Liver (tissue), 9 donors: ENCODE data around the gene ECM2. TPM values are rescaled to one million over a fixed set of nuclear protein-coding genes. Genes with fewer than 3 reads are reported as not detected.

Experiments used
- DNase-seq: peaks from one replicate; pipeline ENCODE4 v3.0.0-alpha.2; 2017; ENCODE audit warnings: low spot score
- H3K27ac ChIP-seq, 2 donors: one replicate each; pipeline ENCODE4 v1.7.0; 2013; ENCODE audit warnings: inconsistent platforms in 2 of 2, low read length in 2 of 2, control low read depth in 1 of 2, low read depth in 1 of 2, mild to moderate bottlenecking in 1 of 2
- H3K27me3 ChIP-seq, 4 donors: one replicate each; pipeline versions ENCODE4 v1.6.1 to v1.7.0; 2013; ENCODE audit warnings: low read length in 3 of 4, inconsistent platforms in 1 of 4, mild to moderate bottlenecking in 1 of 4, moderate library complexity in 1 of 4; ENCODE audit not compliant: control insufficient read depth in 4 of 4, insufficient read depth in 4 of 4
- H3K36me3 ChIP-seq, 4 donors: one replicate each; pipeline versions ENCODE4 v1.6.1 to v1.7.0; 2013; ENCODE audit warnings: low read length in 3 of 4, mild to moderate bottlenecking in 3 of 4, low read depth in 1 of 4, moderate library complexity in 1 of 4; ENCODE audit not compliant: control insufficient read depth in 4 of 4, insufficient read depth in 3 of 4
- H3K4me1 ChIP-seq, 4 donors: one replicate each; pipeline versions ENCODE4 v1.6.1 to v1.7.0; 2013; ENCODE audit warnings: low read length in 3 of 4, mild to moderate bottlenecking in 3 of 4, moderate library complexity in 1 of 4; ENCODE audit not compliant: control insufficient read depth in 4 of 4, insufficient read depth in 4 of 4
- H3K4me3 ChIP-seq, 3 donors: one replicate each; pipeline versions ENCODE4 v1.6.1 to v1.7.0; 2013; ENCODE audit warnings: low read length in 3 of 3, control low read depth in 1 of 3, low read depth in 1 of 3, mild to moderate bottlenecking in 1 of 3
- H3K9ac ChIP-seq, 2 donors: one replicate each; pipeline ENCODE4 v1.7.0; 2013; ENCODE audit warnings: low read length in 2 of 2, mild to moderate bottlenecking in 2 of 2, moderate library complexity in 2 of 2, control low read depth in 1 of 2, low read depth in 1 of 2
- H3K9me3 ChIP-seq, 4 donors: one replicate each; pipeline versions ENCODE4 v1.6.1 to v1.7.0; 2013; ENCODE audit warnings: low read length in 3 of 4; ENCODE audit not compliant: control insufficient read depth in 4 of 4
- ATF3 ChIP-seq: IDR thresholded peaks from 2 replicates; pipeline ENCODE4 v1.6.1; 2016; ENCODE audit warnings: antibody characterized with exemption
- EGR1 ChIP-seq, 2 donors: IDR thresholded peaks; 2 replicates each; pipeline ENCODE4 v1.6.1; 2016 to 2018; ENCODE audit warnings: antibody characterized with exemption in 2 of 2, low read depth in 2 of 2
- FOXA1 ChIP-seq: IDR thresholded peaks from 2 replicates; pipeline ENCODE4 v1.6.1; 2016; ENCODE audit warnings: antibody characterized with exemption
- FOXA2 ChIP-seq: IDR thresholded peaks from 2 replicates; pipeline ENCODE4 v1.6.1; 2016; ENCODE audit warnings: antibody characterized with exemption
- HNF4A ChIP-seq, 2 donors: conservative IDR thresholded peaks; 2 replicates each; pipeline ENCODE4 v1.6.1; 2016; ENCODE audit warnings: antibody characterized with exemption in 2 of 2, mild to moderate bottlenecking in 2 of 2
- HNF4G ChIP-seq: IDR thresholded peaks from 2 replicates; pipeline ENCODE4 v1.6.1; 2016; ENCODE audit warnings: antibody characterized with exemption
- JUND ChIP-seq, 2 donors: IDR thresholded peaks; 2 replicates each; pipeline ENCODE4 v1.6.1; 2016; ENCODE audit warnings: antibody characterized with exemption in 2 of 2
- NR2F2 ChIP-seq: IDR thresholded peaks from 2 replicates; pipeline ENCODE4 v1.6.1; 2016; ENCODE audit warnings: antibody characterized with exemption
- RAD21 ChIP-seq, 2 donors: IDR thresholded peaks; 2 replicates each; pipeline ENCODE4 v1.6.1; 2016; ENCODE audit warnings: antibody characterized with exemption in 2 of 2, mild to moderate bottlenecking in 2 of 2
- RXRA ChIP-seq, 2 donors: IDR thresholded peaks; 2 replicates each; pipeline ENCODE4 v1.6.1; 2017 to 2018; ENCODE audit warnings: antibody characterized with exemption in 2 of 2, mild to moderate bottlenecking in 1 of 2
- TAF1 ChIP-seq: conservative IDR thresholded peaks from 2 replicates; pipeline ENCODE4 v1.6.1; 2016; ENCODE audit warnings: antibody characterized with exemption, mild to moderate bottlenecking
- WGBS: extraction: QIAGEN DNeasy Blood & Tissue Kit; methylation state at CpG from one replicate; pipeline ENCODE4 v1.1.7; 2013; 5-methylcytosine and 5-hydroxymethylcytosine counted together
- polyA plus RNA-seq, 2 donors: library from polyadenylated mRNA; stranded (reverse) in 1 of 2; unstranded in 1 of 2; fragments of 200-250 nt in 1 of 2; fragments of >200 nt in 1 of 2; fragmentation: Nextera tagmentation in 1 of 2; extraction: Ambion mirVana in 1 of 2; gene quantifications; one replicate each; pipeline versions ENCODE4 v1.2.1 to v1.2.3, GENCODE V29; 2013 to 2015
- total RNA-seq, 2 donors: library from RNA; depleted of rRNA; stranded (reverse); fragments of >200 nt; gene quantifications; one replicate each; pipeline ENCODE4 v1.2.3, GENCODE V29; 2014
- TF ChIP-seq, protein P1 (sequence below): fragments of 150-350 bp; IDR thresholded peaks from 2 replicates; pipeline ENCODE4 v1.5.1; 2017; ENCODE audit warnings: improper control_type of control experiment, low read depth, low read length; ENCODE audit not compliant: missing input control
- TF ChIP-seq, protein P2 (sequence below): IDR thresholded peaks from 2 replicates; pipeline ENCODE4 v1.6.1; 2016; ENCODE audit warnings: antibody characterized with exemption
- donor health status: healthy.
- donor health status: healthy.
- donor health status: healthy.
- donor health status: healthy.
- donor health status: healthy.

ECM2 gene
- total and polyA plus RNA-seq, 4 donors, result 11.6 to 42.0 (median 15.3) TPM

DNA sequence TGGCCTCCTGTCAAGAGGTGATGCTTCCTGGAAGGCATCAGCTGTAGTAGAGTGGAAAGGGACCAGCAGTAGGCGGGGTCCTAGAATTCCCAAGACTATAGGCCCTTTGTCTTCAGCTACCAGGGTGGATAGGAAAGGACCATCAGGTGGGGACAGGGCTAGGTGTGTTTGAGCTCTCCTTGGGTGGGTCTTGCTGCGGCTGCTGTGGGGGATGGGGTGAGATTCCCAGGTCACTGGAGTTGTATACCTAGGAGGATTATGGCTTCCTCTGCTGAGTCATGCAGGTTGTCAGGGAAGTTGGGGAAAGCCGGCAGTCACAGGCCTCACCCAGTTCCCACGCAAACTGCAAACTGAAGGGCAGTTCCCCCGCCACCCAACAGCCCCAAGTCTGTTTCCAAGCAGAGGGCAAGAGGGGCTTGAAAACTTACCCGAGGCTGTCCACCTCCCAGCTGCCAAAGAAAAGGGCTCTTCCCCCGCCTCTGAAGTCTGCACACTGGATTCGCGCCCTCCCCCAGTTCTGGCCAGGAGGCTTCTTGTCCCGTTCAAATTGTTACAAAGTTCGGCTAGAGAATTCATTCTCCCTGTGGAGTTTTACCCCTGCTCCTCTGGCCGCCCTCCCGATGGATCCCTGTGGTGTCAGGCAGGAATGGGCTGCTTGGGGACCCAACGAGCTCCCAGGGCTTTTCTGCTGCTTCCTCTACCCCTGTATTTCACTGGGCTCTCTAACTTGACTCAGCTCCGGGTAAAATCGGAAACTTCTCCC, 23.0 kb upstream of the ECM2 start:
- Histone ChIP-seq H3K9me3 (no peaks in the 10 kb centered on the region), H3K4me3 (no peak overlapping the region), H3K9ac (no peak overlapping the region), H3K4me1 (no peaks in the 10 kb centered on the region), H3K27ac (no peak overlapping the region), H3K27me3 (no peaks in the 10 kb centered on the region), H3K36me3 (no peaks in the 10 kb centered on the region)
- 92% methylated on average over 16 of the region's 16 CpGs for WGBS
- DNase-seq, result no peak
- TF ChIP-seq EGR1 (IDR thresholded peaks at IDR 0.05; ENCODE audit: low read depth in 2 of 2) (no peak), RAD21 (IDR thresholded peaks at IDR 0.05) (no peak), RXRA (IDR thresholded peaks at IDR 0.05) (no peak), FOXA2 (no peak), JUND (IDR thresholded peaks at IDR 0.05) (no peak), ATF3 (no peak), FOXA1 (no peak), TAF1 (no peak), HNF4G (no peak), NR2F2 (no peak)
- TF ChIP-seq, protein P1, sequence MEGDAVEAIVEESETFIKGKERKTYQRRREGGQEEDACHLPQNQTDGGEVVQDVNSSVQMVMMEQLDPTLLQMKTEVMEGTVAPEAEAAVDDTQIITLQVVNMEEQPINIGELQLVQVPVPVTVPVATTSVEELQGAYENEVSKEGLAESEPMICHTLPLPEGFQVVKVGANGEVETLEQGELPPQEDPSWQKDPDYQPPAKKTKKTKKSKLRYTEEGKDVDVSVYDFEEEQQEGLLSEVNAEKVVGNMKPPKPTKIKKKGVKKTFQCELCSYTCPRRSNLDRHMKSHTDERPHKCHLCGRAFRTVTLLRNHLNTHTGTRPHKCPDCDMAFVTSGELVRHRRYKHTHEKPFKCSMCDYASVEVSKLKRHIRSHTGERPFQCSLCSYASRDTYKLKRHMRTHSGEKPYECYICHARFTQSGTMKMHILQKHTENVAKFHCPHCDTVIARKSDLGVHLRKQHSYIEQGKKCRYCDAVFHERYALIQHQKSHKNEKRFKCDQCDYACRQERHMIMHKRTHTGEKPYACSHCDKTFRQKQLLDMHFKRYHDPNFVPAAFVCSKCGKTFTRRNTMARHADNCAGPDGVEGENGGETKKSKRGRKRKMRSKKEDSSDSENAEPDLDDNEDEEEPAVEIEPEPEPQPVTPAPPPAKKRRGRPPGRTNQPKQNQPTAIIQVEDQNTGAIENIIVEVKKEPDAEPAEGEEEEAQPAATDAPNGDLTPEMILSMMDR, result no peak
- TF ChIP-seq, protein P2, sequence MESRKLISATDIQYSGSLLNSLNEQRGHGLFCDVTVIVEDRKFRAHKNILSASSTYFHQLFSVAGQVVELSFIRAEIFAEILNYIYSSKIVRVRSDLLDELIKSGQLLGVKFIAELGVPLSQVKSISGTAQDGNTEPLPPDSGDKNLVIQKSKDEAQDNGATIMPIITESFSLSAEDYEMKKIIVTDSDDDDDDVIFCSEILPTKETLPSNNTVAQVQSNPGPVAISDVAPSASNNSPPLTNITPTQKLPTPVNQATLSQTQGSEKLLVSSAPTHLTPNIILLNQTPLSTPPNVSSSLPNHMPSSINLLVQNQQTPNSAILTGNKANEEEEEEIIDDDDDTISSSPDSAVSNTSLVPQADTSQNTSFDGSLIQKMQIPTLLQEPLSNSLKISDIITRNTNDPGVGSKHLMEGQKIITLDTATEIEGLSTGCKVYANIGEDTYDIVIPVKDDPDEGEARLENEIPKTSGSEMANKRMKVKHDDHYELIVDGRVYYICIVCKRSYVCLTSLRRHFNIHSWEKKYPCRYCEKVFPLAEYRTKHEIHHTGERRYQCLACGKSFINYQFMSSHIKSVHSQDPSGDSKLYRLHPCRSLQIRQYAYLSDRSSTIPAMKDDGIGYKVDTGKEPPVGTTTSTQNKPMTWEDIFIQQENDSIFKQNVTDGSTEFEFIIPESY, result no peak

GRCh38 chr9:92550765-92551164, 15.0 kb upstream of the ECM2 start:
- no peak overlapping the region for H3K9ac ChIP-seq
- no peak overlapping the region for H3K27ac ChIP-seq
- no peaks in the 10 kb centered on the region for H3K9me3 ChIP-seq
- TF ChIP-seq EGR1 (IDR thresholded peaks at IDR 0.05; ENCODE audit: low read depth in 2 of 2) (no peak), FOXA1 (no peak)
- WGBS, result over 99% methylated on average over 2 of the region's 2 CpGs
- DNase-seq, result no peak
- H3K4me3 ChIP-seq, result no peak overlapping the region
- H3K27me3 ChIP-seq, result no peaks in the 10 kb centered on the region
- no peaks in the 10 kb centered on the region for H3K36me3 ChIP-seq
- no peaks in the 10 kb centered on the region for H3K4me1 ChIP-seq

DNA sequence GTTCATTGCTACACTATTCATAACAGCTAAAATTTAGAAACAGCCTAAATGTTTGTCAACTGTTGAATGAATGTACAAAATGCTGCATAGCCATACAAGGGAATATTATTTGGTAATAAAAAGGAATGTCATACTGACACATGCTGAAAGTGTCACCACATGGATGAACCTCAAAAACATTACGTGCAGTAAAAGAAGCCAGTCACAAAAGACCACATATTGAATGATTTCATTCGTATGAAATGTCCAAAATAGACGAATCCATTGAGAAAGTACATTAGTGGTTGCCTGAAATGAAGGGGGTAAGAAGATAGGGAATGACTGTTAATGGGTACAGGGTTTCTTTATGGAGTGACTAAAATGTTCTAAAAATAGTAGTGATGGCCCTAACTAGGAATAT, 11.6 kb upstream of the ECM2 start:
- 81% methylated on average over 3 of the region's 3 CpGs for WGBS
- H3K9ac ChIP-seq, result no peak overlapping the region
- TF ChIP-seq NR2F2 (no peak), HNF4G (no peak), EGR1 (IDR thresholded peaks at IDR 0.05; ENCODE audit: low read depth in 2 of 2) (no peak), ATF3 (no peak), JUND (IDR thresholded peaks at IDR 0.05) (no peak), HNF4A (conservative IDR thresholded peaks at IDR 0.05) (no peak), FOXA2 (no peak)
- no peaks in the 10 kb centered on the region for H3K36me3 ChIP-seq
- no peaks in the 10 kb centered on the region for H3K27me3 ChIP-seq
- H3K27ac ChIP-seq, result no peak overlapping the region
- H3K4me3 ChIP-seq, result no peak overlapping the region
- H3K4me1 ChIP-seq, result no peaks in the 10 kb centered on the region
- no peak for DNase-seq
- no peaks in the 10 kb centered on the region for H3K9me3 ChIP-seq
